OCI-LY1 (cell line): Measurements from ENCODE around the gene CLIC6.

ENCODE experiments used
- H2AFZ ChIP-seq: fragments of 200-600 bp; sonication (generic), shearing (Covaris generic); 2 replicates; pipeline ENCODE4 v1.6.0; 2014; ENCODE audit warnings: antibody characterized with exemption, mild to moderate bottlenecking, low read length
- H3F3A ChIP-seq: fragments of 200-600 bp; sonication (generic), shearing (Covaris generic); 2 replicates; pipeline ENCODE4 v1.6.0; 2014; ENCODE audit warnings: mild to moderate bottlenecking, antibody characterized with exemption, low read length, moderate library complexity; ENCODE audit not compliant: insufficient read depth
- H3K27ac ChIP-seq: fragments of 200-600 bp; sonication (generic); 2 replicates; pipeline ENCODE4 v1.5.1; 2014; ENCODE audit warnings: low read length, mixed run types, mild to moderate bottlenecking, low read depth; ENCODE audit not compliant: poor library complexity, severe bottlenecking
- H3K27me3 ChIP-seq: fragments of 200-600 bp; sonication (generic); 2 replicates; pipeline ENCODE4 v1.6.0; 2014; ENCODE audit warnings: antibody characterized with exemption, mild to moderate bottlenecking, low read length, moderate library complexity; ENCODE audit not compliant: insufficient read depth
- H3K36me3 ChIP-seq: fragments of 200-600 bp; sonication (generic); 2 replicates; pipeline ENCODE4 v1.6.1; 2014; ENCODE audit warnings: mild to moderate bottlenecking, antibody characterized with exemption, low read length, moderate library complexity, mixed read lengths; ENCODE audit not compliant: insufficient read depth
- H3K4me1 ChIP-seq: fragments of 200-600 bp; sonication (generic); 2 replicates; pipeline ENCODE4 v1.5.1; 2014; ENCODE audit warnings: mild to moderate bottlenecking, low read length, moderate library complexity; ENCODE audit not compliant: insufficient read depth, severe bottlenecking
- H3K4me2 ChIP-seq: fragments of 200-600 bp; sonication (generic), shearing (Covaris generic); 2 replicates; pipeline ENCODE4 v1.6.1; 2014; ENCODE audit warnings: low read length
- H3K4me3 ChIP-seq: fragments of 200-600 bp; sonication (generic); 2 replicates; pipeline ENCODE4 v1.5.1; 2014; ENCODE audit warnings: low read length, low read depth, mild to moderate bottlenecking, mixed read lengths; ENCODE audit not compliant: poor library complexity, severe bottlenecking
- H3K79me2 ChIP-seq: fragments of 200-600 bp; shearing (Covaris generic); 2 replicates; pipeline ENCODE4 v1.6.1; 2016; ENCODE audit warnings: mixed run types, low read length, mixed read lengths; ENCODE audit not compliant: insufficient read depth
- H3K9ac ChIP-seq: fragments of 200-600 bp; sonication (generic), shearing (Covaris generic); 2 replicates; pipeline ENCODE4 v1.6.1; 2014; ENCODE audit warnings: mild to moderate bottlenecking, low read length, mixed read lengths
- H3K9me2 ChIP-seq: fragments of 200-600 bp; sonication (generic), shearing (Covaris generic); 2 replicates; pipeline ENCODE4 v1.6.1; 2014; ENCODE audit warnings: low read depth, mild to moderate bottlenecking, low read length, mixed read lengths
- H3K9me3 ChIP-seq: fragments of 200-600 bp; shearing (Covaris generic); 2 replicates; pipeline ENCODE4 v1.6.1; 2014; ENCODE audit warnings: low read length, mixed read lengths
- H4K20me1 ChIP-seq: fragments of 200-600 bp; sonication (generic), shearing (Covaris generic); 2 replicates; pipeline ENCODE4 v1.6.0; 2016; ENCODE audit warnings: mild to moderate bottlenecking, low read length; ENCODE audit not compliant: insufficient read depth
- EZH2 ChIP-seq: fragments of 200-600 bp; sonication (generic), shearing (Covaris generic); IDR thresholded peaks from 2 replicates; pipeline ENCODE4 v1.8.0; 2017; ENCODE audit warnings: borderline replicate concordance, mixed run types, mild to moderate bottlenecking, antibody characterized with exemption, low read length, moderate library complexity, mixed read lengths
- TF ChIP-seq, protein P1 (sequence below): fragments of 200-600 bp; sonication (generic), shearing (Covaris generic); IDR thresholded peaks from 2 replicates; pipeline ENCODE4 v1.5.1; 2017; ENCODE audit warnings: mild to moderate bottlenecking, antibody characterized with exemption, low read length, moderate library complexity, mixed read lengths

Gene CLIC6

DNA sequence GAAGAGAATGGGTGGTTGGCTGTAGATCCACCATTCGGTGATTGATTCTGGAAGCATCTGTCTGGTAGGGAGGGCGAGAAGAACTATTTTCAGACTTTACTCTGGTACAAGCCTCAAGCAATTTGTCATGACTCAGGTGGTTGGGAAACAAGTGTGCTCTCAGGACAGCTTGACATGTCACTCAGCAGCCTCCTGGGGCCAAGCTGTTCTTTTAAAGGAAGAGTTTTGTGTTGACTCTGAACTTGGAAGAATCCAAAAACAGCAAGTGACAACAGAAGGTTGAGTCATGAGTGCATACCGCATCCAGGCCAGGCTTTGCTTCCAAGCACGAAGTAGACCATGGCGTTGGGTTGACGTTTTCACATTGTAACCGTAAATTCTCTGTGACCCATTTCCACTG, 65.9 kb downstream of the CLIC6 start:
- Histone ChIP-seq H2AFZ (no peak overlapping the region), H3F3A (no peaks in the 10 kb centered on the region), H3K36me3 (no peaks in the 10 kb centered on the region), H3K9me2 (no peaks in the 10 kb centered on the region), H3K4me1 (no peaks in the 10 kb centered on the region), H4K20me1 (no peaks in the 10 kb centered on the region), H3K9ac (no peak overlapping the region), H3K27ac (no peak overlapping the region), H3K79me2 (no peaks in the 10 kb centered on the region), H3K4me2 (no peak overlapping the region), H3K27me3 (no peaks in the 10 kb centered on the region), H3K4me3 (no peak overlapping the region), H3K9me3 (no peaks in the 10 kb centered on the region)
- TF ChIP-seq, protein P1, sequence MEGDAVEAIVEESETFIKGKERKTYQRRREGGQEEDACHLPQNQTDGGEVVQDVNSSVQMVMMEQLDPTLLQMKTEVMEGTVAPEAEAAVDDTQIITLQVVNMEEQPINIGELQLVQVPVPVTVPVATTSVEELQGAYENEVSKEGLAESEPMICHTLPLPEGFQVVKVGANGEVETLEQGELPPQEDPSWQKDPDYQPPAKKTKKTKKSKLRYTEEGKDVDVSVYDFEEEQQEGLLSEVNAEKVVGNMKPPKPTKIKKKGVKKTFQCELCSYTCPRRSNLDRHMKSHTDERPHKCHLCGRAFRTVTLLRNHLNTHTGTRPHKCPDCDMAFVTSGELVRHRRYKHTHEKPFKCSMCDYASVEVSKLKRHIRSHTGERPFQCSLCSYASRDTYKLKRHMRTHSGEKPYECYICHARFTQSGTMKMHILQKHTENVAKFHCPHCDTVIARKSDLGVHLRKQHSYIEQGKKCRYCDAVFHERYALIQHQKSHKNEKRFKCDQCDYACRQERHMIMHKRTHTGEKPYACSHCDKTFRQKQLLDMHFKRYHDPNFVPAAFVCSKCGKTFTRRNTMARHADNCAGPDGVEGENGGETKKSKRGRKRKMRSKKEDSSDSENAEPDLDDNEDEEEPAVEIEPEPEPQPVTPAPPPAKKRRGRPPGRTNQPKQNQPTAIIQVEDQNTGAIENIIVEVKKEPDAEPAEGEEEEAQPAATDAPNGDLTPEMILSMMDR: no peak
- no peak for TF ChIP-seq EZH2

DNA sequence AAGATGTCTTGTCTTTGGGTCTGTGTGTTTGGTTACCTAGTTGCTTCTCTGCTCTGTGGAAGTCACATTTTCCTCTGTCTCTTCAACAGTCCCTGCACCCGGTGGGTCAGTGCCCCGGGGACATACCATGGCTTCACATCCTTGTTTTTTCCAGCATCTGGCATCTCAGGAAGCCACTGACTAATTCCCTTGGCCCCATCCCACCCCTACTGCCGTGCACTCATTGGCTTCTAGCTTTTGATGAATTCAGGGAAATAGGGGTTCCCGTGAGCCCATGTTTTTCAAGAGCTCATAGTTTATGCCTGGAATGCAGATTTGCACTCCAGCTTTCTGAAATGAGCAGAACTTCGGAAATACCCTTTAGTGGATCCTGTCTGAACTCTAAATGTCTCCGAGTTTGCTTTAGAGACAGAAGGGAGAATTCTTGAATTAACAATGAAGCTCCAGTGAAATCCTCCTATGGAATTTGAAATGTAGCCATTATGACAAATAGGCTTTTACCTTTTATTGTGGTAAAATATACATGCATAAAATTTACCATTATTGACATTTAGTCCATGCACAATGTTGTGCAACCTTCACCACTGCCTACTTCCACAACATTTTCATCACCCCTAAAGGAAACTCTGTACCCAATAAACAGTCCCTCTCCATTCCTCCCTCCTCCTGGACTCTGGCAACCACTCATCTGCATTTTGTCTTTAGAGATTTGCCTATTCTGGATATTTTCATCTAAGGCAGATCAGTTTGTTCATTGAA, 67.5 kb downstream of the CLIC6 start:
- Histone ChIP-seq H3K36me3 (no peaks in the 10 kb centered on the region), H3K4me3 (no peak overlapping the region), H3K27ac (no peak overlapping the region), H3K9me3 (no peaks in the 10 kb centered on the region), H3K9me2 (no peaks in the 10 kb centered on the region), H3K27me3 (no peaks in the 10 kb centered on the region), H3F3A (no peaks in the 10 kb centered on the region), H3K79me2 (no peaks in the 10 kb centered on the region), H3K9ac (no peak overlapping the region), H3K4me2 (no peak overlapping the region), H4K20me1 (no peaks in the 10 kb centered on the region), H2AFZ (no peak overlapping the region), H3K4me1 (no peaks in the 10 kb centered on the region)
- no peak for TF ChIP-seq EZH2
- TF ChIP-seq, protein P1: no peak

DNA sequence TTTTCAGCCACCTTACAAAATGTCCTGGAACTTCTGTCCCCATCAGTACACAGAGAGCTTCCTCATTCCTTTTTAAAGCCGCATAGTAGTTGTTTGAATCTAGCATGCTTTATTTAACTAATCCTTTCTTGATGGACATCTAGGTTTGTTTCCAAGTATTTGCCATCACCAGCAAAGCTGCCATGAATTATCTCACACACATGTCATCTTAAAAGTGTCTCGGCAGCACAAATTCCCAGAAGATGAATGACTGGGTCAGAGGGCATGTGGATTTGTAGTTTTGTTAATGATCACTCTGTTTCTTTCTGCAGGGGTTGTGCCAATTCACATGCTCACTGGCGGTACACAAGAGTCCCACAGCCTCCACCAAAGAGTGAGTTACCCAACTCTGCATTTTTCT, 68.3 kb downstream of the CLIC6 start:
- Histone ChIP-seq H3K4me1 (no peaks in the 10 kb centered on the region), H3K4me2 (no peak overlapping the region), H3F3A (no peaks in the 10 kb centered on the region), H3K27me3 (no peaks in the 10 kb centered on the region), H3K4me3 (no peak overlapping the region), H3K9me3 (no peaks in the 10 kb centered on the region), H3K9me2 (no peaks in the 10 kb centered on the region), H4K20me1 (no peaks in the 10 kb centered on the region), H3K79me2 (no peaks in the 10 kb centered on the region), H3K27ac (no peak overlapping the region), H3K9ac (no peak overlapping the region), H2AFZ (no peak overlapping the region), H3K36me3 (no peaks in the 10 kb centered on the region)
- no peak for TF ChIP-seq EZH2
- TF ChIP-seq, protein P1: no peak
